ENCODE data around the gene SMAD5. TPM values are rescaled to one million over a fixed set of nuclear protein-coding genes. Genes with fewer than 3 reads are reported as not detected.

Gene SMAD5
- total and polyA plus RNA-seq, 2 of the 4 experiments (the other 2 are of a cell fraction): 37.4 to 101 TPM

DNA sequence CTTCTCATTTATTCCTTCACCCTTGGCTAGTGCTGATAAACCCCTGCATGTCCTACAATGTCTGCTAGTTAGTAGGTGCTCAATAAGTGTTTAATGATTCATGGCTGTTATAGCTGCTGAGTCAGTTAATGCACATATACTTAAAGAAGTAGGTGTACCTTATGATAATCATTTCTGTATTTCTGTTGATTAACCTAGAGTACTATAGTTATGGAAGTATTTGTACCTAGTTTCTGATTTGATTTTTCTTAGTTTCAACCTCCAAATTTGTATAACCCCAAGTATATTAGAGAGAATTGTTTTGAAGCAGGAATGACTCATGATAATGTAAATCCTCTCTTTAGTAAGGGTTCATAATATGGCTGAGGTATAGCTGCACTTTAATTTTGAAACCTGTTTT, 8.9 kb downstream of the SMAD5 start:
- Histone ChIP-seq H3K18ac (ENCODE audit: low read depth, low read length) (no peak overlapping the region), H3K4me3 (ENCODE audit: insufficient read depth, low read depth, low read length) (no peak overlapping the region), H2BK20ac (ENCODE audit: low read depth, low read length) (no peak overlapping the region), H3K27ac (ENCODE audit: insufficient read depth, low read length) (no peak overlapping the region), H3K4me1 (ENCODE audit: control insufficient read depth, insufficient read depth, low read length) (peaks cover 16% of the 10 kb centered on the region), H4K5ac (ENCODE audit: low read depth, low read length) (no peak overlapping the region), H3K36me3 (ENCODE audit: control insufficient read depth, insufficient read depth, low read length) (no peaks in the 10 kb centered on the region; the same call in 1 of the 2 replicates), H2AFZ (replicated peaks; ENCODE audit: low read length, poor library complexity) (no peak overlapping the region), H3K14ac (replicated peaks; ENCODE audit: low read depth, low read length) (no peak overlapping the region), H4K8ac (ENCODE audit: low read depth in 2 of 2, low read length in 2 of 2) (no peak overlapping the region), H3K56ac (ENCODE audit: extremely low read depth, insufficient read depth, low read length) (no peak overlapping the region), H3K9me1 (ENCODE audit: insufficient read depth, low read length) (peaks cover 12% of the 10 kb centered on the region), H2BK5ac (ENCODE audit: low read depth, low read length, poor library complexity, severe bottlenecking) (no peak overlapping the region), H3K79me1 (ENCODE audit: low read depth in 1 of 2, low read length in 2 of 2) (peaks cover 7 to 54% of the 10 kb centered on the region in 2 experiments; a peak in 2 of 4 replicates), H2BK15ac (ENCODE audit: low read depth, low read length) (no peak overlapping the region), H3K23ac (ENCODE audit: low read depth, low read length) (no peak overlapping the region), H2BK120ac (ENCODE audit: low read depth, low read length) (no peak overlapping the region), H2AK5ac (ENCODE audit: low read depth, low read length) (no peak overlapping the region), H2AK9ac (replicated peaks; ENCODE audit: low read depth, low read length, poor library complexity) (no peak overlapping the region), H3K4me2 (ENCODE audit: low read depth, low read length) (no peak overlapping the region), H3K4ac (ENCODE audit: low read depth, low read length) (no peak overlapping the region), H3K27me3 (ENCODE audit: control insufficient read depth, insufficient read depth, low read length) (no peaks in the 10 kb centered on the region), H3K9ac (ENCODE audit: low read depth, low read length) (no peak overlapping the region), H4K91ac (ENCODE audit: insufficient read depth, low read depth, low read length) (no peak overlapping the region), H3K9me3 (ENCODE audit: control insufficient read depth, insufficient read depth, low read length) (no peaks in the 10 kb centered on the region), H4K20me1 (ENCODE audit: insufficient read depth, low read length) (peaks cover 82% of the 10 kb centered on the region)
- dilution Hi-C loops (cut with HindIII; ENCODE audit: low sequenced_read_pairs, unreplicated experiment): no loop called here
- peak; percentile 56 for ATAC-seq (ENCODE audit: low read depth)
- BruUV-seq (replicated peaks): no TSS peak
- peak; percentile 19; the same call in 1 of the 2 replicates for TF ChIP-seq MAFK (IDR thresholded peaks at IDR 0.05; ENCODE audit: low read depth, low read length)
- no peak for TF ChIP-seq FOS (IDR thresholded peaks at IDR 0.05; ENCODE audit: low read depth, low read length)
- TF ChIP-seq MAZ (IDR thresholded peaks at IDR 0.05; ENCODE audit: borderline replicate concordance, low read depth, low read length): no peak
- POLR2A ChIA-PET (ENCODE audit: unreplicated experiment): no interaction called here
- intact Hi-C loops (cut with micrococcal nuclease): no loop called here
- CTCF ChIA-PET: no interaction called here
- in situ Hi-C loops (cut with MboI; ENCODE audit: low sequenced_read_pairs): no loop called here
- no peak for DNase-seq
